ENCODE results near the gene RRP9.

Gene RRP9

DNA sequence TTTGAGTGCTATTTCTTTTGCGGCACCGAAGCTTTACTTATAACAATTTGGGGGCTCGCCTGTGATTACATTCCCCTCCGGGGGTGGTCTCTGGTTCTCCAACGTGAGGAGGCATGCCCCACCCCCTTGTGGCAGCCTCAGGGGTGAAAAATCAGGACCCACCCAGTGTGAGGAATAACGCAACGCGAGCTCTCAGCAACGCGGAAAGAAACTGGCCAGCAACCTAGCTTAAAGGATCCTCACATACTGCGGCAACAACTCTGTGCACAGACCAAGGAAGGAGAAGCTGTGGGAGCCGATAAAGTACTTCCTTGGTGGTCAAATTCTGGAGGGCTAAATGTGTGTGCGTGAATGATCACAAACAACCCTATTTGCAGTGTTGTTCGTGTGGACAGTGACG, 44.3 kb downstream of the RRP9 start:
- H4K20me1 ChIP-seq (ENCODE audit: insufficient read depth, low read length) = no peaks in the 10 kb centered on the region
- no peaks in the 10 kb centered on the region for H3K36me3 ChIP-seq (ENCODE audit: insufficient read depth, low read length)
- H3F3A ChIP-seq (ENCODE audit: insufficient read depth, low read length) = no peaks in the 10 kb centered on the region
- H3K9me2 ChIP-seq (ENCODE audit: low read depth, low read length) = no peaks in the 10 kb centered on the region
- H3K27me3 ChIP-seq (ENCODE audit: insufficient read depth, low read length) = 0 out of 2 replicates have a peak, but pooled peaks cover 3% of the 10 kb centered on the region
- H3K9me3 ChIP-seq (ENCODE audit: low read length) = no peaks in the 10 kb centered on the region
- H3K4me1 ChIP-seq (ENCODE audit: insufficient read depth, low read length, severe bottlenecking) = no peaks in the 10 kb centered on the region
- no peak overlapping the region for H3K27ac ChIP-seq (ENCODE audit: low read depth, low read length, poor library complexity, severe bottlenecking)
- TF ChIP-seq EZH2 (IDR thresholded peaks at IDR 0.05; ENCODE audit: borderline replicate concordance, low read length) = no peak
- TF ChIP-seq, protein P1, sequence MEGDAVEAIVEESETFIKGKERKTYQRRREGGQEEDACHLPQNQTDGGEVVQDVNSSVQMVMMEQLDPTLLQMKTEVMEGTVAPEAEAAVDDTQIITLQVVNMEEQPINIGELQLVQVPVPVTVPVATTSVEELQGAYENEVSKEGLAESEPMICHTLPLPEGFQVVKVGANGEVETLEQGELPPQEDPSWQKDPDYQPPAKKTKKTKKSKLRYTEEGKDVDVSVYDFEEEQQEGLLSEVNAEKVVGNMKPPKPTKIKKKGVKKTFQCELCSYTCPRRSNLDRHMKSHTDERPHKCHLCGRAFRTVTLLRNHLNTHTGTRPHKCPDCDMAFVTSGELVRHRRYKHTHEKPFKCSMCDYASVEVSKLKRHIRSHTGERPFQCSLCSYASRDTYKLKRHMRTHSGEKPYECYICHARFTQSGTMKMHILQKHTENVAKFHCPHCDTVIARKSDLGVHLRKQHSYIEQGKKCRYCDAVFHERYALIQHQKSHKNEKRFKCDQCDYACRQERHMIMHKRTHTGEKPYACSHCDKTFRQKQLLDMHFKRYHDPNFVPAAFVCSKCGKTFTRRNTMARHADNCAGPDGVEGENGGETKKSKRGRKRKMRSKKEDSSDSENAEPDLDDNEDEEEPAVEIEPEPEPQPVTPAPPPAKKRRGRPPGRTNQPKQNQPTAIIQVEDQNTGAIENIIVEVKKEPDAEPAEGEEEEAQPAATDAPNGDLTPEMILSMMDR (IDR thresholded peaks at IDR 0.05; ENCODE audit: low read length) = no peak
- H3K9ac ChIP-seq (ENCODE audit: low read length) = no peak overlapping the region
- no peak overlapping the region for H3K4me3 ChIP-seq (ENCODE audit: low read depth, low read length, poor library complexity, severe bottlenecking)
- no peaks in the 10 kb centered on the region for H3K79me2 ChIP-seq (ENCODE audit: insufficient read depth, low read length)
- H3K4me2 ChIP-seq (ENCODE audit: low read length) = no peak overlapping the region
- H2AFZ ChIP-seq (ENCODE audit: low read length) = no peak overlapping the region

DNA sequence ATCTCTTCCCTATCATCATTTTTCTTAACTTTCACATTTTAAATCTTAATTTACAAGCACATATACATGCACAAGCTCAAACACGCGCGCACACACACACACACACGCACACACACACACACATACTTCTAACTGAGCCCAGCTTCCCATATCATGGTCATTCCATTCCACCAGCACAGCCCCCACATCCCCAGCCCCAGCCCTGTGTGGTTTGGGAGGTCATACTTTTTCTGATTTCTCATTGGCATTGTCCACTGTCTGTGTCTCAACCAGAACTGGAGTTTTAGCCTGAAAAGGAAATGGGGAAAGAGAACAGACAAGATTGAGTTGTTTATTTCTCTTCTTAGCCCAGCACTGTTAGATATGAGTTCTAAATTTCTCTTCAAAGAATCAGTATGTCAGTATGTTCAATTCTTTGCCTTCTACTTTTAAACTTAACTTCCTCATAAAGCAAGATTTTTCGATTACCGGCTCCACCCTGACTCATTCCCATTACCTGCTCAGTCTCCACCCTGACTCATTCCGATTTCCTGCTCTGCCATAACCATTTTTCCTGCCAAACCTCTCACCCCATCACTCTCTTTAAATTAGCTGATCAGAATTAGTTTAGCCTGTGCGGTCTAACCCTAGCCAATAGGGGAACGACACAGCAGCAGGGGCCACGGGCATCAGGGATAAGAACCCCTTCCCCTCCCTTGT, 44.9 kb downstream of the RRP9 start:
- Histone ChIP-seq H3K36me3 (ENCODE audit: insufficient read depth, low read length) (no peaks in the 10 kb centered on the region), H3K4me1 (ENCODE audit: insufficient read depth, low read length, severe bottlenecking) (no peaks in the 10 kb centered on the region), H3K79me2 (ENCODE audit: insufficient read depth, low read length) (no peaks in the 10 kb centered on the region), H4K20me1 (ENCODE audit: insufficient read depth, low read length) (no peaks in the 10 kb centered on the region), H3K4me3 (ENCODE audit: low read depth, low read length, poor library complexity, severe bottlenecking) (no peak overlapping the region), H3K27me3 (ENCODE audit: insufficient read depth, low read length) (0 out of 2 replicates have a peak, but pooled peaks cover 3% of the 10 kb centered on the region), H3K9me2 (ENCODE audit: low read depth, low read length) (no peaks in the 10 kb centered on the region), H3K9me3 (ENCODE audit: low read length) (no peaks in the 10 kb centered on the region), H3K27ac (ENCODE audit: low read depth, low read length, poor library complexity, severe bottlenecking) (no peak overlapping the region), H3K9ac (ENCODE audit: low read length) (no peak overlapping the region), H2AFZ (ENCODE audit: low read length) (no peak overlapping the region), H3K4me2 (ENCODE audit: low read length) (no peak overlapping the region), H3F3A (ENCODE audit: insufficient read depth, low read length) (no peaks in the 10 kb centered on the region)
- TF ChIP-seq, protein P1 (IDR thresholded peaks at IDR 0.05; ENCODE audit: low read length) = no peak
- TF ChIP-seq EZH2 (IDR thresholded peaks at IDR 0.05; ENCODE audit: borderline replicate concordance, low read length) = no peak

DNA sequence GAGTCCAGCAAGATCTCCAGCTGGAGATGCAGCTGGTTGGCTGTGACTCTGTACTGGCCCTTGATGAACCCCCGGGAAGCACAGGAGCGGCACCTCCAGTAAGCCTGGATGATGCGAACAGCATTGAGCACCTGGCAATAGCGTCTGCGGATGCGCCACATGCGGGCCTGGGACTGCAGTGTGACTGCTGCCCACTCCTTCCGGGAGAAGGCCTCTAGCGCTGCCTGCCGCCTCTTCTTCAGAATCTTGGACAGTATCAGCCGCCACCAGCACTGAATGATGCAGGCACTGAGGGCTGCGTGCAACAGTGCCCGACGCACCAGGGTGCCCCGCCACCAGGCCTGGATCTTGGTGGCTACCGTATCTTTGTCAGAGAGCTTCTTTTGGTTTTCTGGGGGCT, 46.8 kb downstream of the RRP9 start:
- no peak overlapping the region for H3K27ac ChIP-seq (ENCODE audit: low read depth, low read length, poor library complexity, severe bottlenecking)
- no peak overlapping the region for H3K4me2 ChIP-seq (ENCODE audit: low read length)
- no peak overlapping the region for H3K4me3 ChIP-seq (ENCODE audit: low read depth, low read length, poor library complexity, severe bottlenecking)
- TF ChIP-seq, protein P1 (IDR thresholded peaks at IDR 0.05; ENCODE audit: low read length) = no peak
- no peak for TF ChIP-seq EZH2 (IDR thresholded peaks at IDR 0.05; ENCODE audit: borderline replicate concordance, low read length)
- H3K36me3 ChIP-seq (ENCODE audit: insufficient read depth, low read length) = no peaks in the 10 kb centered on the region
- no peak overlapping the region for H3K9ac ChIP-seq (ENCODE audit: low read length)
- no peaks in the 10 kb centered on the region for H3F3A ChIP-seq (ENCODE audit: insufficient read depth, low read length)
- H3K79me2 ChIP-seq (ENCODE audit: insufficient read depth, low read length) = no peaks in the 10 kb centered on the region
- no peaks in the 10 kb centered on the region for H3K9me2 ChIP-seq (ENCODE audit: low read depth, low read length)
- no peaks in the 10 kb centered on the region for H3K9me3 ChIP-seq (ENCODE audit: low read length)
- H3K4me1 ChIP-seq (ENCODE audit: insufficient read depth, low read length, severe bottlenecking) = no peaks in the 10 kb centered on the region
- H2AFZ ChIP-seq (ENCODE audit: low read length) = no peak overlapping the region
- no peaks in the 10 kb centered on the region for H4K20me1 ChIP-seq (ENCODE audit: insufficient read depth, low read length)
- H3K27me3 ChIP-seq (ENCODE audit: insufficient read depth, low read length) = 0 out of 2 replicates have a peak, but pooled peaks cover 3% of the 10 kb centered on the region

All from OCI-LY1 (cell line).